ENCODE data around the gene VWA8. TPM values are rescaled to one million over a fixed set of nuclear protein-coding genes. Genes with fewer than 3 reads are reported as not detected.
"Not testable (repeated sequence)": the region's sequence is repeated elsewhere in the genome, so short reads cannot be mapped to it uniquely, and the experiment has no call there.

VWA8 gene
- total and polyA plus RNA-seq, 7 donors, result 3.0 to 37.5 (median 24.7) TPM

- TF ChIP-seq POLR2A (IDR thresholded peaks at IDR 0.05) (no peak), POLR2AphosphoS5 (IDR thresholded peaks at IDR 0.05) (no peak), CTCF (IDR thresholded peaks at IDR 0.05) (no peak), EP300 (IDR thresholded peaks at IDR 0.05) (no peak)
- Histone ChIP-seq H3K27ac (no peak overlapping the region), H3K4me3 (no peak overlapping the region), H3K27me3 (no peaks in the 10 kb centered on the region), H3K9me3 (no peaks in the 10 kb centered on the region), H3K4me1 (no peaks in the 10 kb centered on the region), H3K36me3 (no peaks in the 10 kb centered on the region)
- WGBS, 2 donors, result 33 to 74% methylated on average over 9 of the region's 9 CpGs
- intact Hi-C loops (cut with DNase I), result no loop called here
- no peak for DNase-seq
Measured at GRCh38 chr13:41541142-41541938, 419.6 kb downstream of the VWA8 start.

GRCh38 chr13:41540240-41540639 lies 420.7 kb downstream of the VWA8 start:
- intact Hi-C loops (cut with DNase I); H3K9me3 ChIP-seq; H3K36me3 ChIP-seq; H3K27me3 ChIP-seq; H3K4me1 ChIP-seq; DNase-seq; H3K27ac ChIP-seq; H3K4me3 ChIP-seq: not testable (repeated sequence)
- 22 to 71% methylated on average over 13 of the region's 13 CpGs for WGBS, 2 donors

- no peaks in the 10 kb centered on the region for H3K9me3 ChIP-seq
- H3K4me1 ChIP-seq, result peaks cover 0 to 12% (median 10%) of the 10 kb centered on the region in 4 donors
- H3K27me3 ChIP-seq, result no peaks in the 10 kb centered on the region
- no peaks in the 10 kb centered on the region for H3K36me3 ChIP-seq
- intact Hi-C loops (cut with DNase I), result no loop called here
- H3K4me3 ChIP-seq, result no peak overlapping the region
- WGBS, 2 donors, result 77 to 79% methylated on average over 15 of the region's 15 CpGs
- no peak overlapping the region for H3K27ac ChIP-seq
- peak; percentile 77 for DNase-seq
- no peak for TF ChIP-seq EP300 (IDR thresholded peaks at IDR 0.05)
- no peak for TF ChIP-seq POLR2AphosphoS5 (IDR thresholded peaks at IDR 0.05)
- no peak for TF ChIP-seq POLR2A (IDR thresholded peaks at IDR 0.05)
- TF ChIP-seq CTCF (IDR thresholded peaks at IDR 0.05), result no peak
Measured at GRCh38 chr13:41533266-41534052, 427.4 kb downstream of the VWA8 start.

- H3K36me3 ChIP-seq, result no peaks in the 10 kb centered on the region
- H3K27ac ChIP-seq, result no peak overlapping the region
- no peaks in the 10 kb centered on the region for H3K27me3 ChIP-seq
- DNase-seq, result no peak
- 83 to 88% methylated on average over 3 of the region's 3 CpGs for WGBS, 2 donors
- H3K9me3 ChIP-seq, result no peaks in the 10 kb centered on the region
- intact Hi-C loops (cut with DNase I), result no loop called here
- H3K4me1 ChIP-seq, result no peaks in the 10 kb centered on the region
- TF ChIP-seq CTCF (IDR thresholded peaks at IDR 0.05) (no peak), POLR2A (IDR thresholded peaks at IDR 0.05) (no peak)
- H3K4me3 ChIP-seq, result no peak overlapping the region
Measured at GRCh38 chr13:41528021-41528420, 432.9 kb downstream of the VWA8 start.
